COLO668 (cell line): ENCODE measurements around the gene PHC2.

Source experiments
- DNase-seq: peaks from one replicate; lab custom pipeline; 2025; ENCODE audit not compliant: unreplicated experiment; lab: John Stamatoyannopoulos, UW

Gene PHC2

GRCh38 chr1:33392639-33393038 lies 38.3 kb downstream of the PHC2 start:
- no peak for DNase-seq

DNA sequence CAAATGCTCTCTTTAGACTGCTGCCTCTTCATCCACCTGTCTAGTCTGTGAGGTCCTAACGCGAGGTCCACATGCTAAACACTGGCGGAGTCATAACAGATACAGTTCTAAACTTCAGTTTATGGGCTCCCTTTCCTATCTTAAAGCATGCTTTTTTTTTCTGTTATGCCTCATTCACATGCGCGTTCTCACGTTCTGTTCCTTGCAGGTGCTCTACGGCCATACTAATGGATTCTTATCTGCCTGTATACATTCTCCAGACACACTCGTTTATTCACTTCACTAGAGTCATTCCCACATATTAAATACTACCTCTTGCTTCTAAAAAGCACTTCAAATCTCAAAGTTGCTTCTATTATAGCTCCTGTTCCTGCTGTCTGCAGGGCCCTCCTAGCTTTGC lies 38.7 kb downstream of the PHC2 start:
- no peak for DNase-seq

GRCh38 chr1:33391343-33392078 lies 39.4 kb downstream of the PHC2 start:
- DNase-seq, result no peak

GRCh38 chr1:33390542-33390941 lies 40.4 kb downstream of the PHC2 start:
- DNase-seq, result no peak

- DNase-seq, result no peak
Observed at GRCh38 chr1:33388805-33389771, 41.8 kb downstream of the PHC2 start.

GRCh38 chr1:33387625-33388024 lies 43.3 kb downstream of the PHC2 start:
- no peak for DNase-seq

DNA sequence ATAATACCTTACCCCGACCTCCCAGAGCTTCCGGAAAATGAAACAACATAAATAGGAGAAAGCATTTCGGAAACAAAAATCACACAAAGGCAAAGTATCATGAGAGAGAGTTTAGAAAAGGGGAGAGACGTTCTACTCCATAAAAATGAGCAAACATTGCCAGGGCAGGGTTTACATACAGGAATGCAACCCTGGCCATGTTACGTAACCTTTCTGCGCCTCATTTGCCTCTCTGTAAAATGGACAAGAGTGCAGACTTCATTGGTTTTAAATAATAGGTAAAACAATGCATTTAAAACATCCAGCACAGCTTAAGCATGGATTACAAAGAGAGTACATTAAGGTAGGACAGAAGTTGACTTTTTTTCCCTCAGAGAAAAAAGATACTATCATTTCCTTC lies 45.6 kb downstream of the PHC2 start:
- no peak for DNase-seq

- DNase-seq, result peak; percentile 61
Observed at GRCh38 chr1:33384040-33384812, 46.7 kb downstream of the PHC2 start.

- DNase-seq, result no peak
Observed at GRCh38 chr1:33383489-33383888, 47.4 kb downstream of the PHC2 start.

- DNase-seq, result no peak
Observed at GRCh38 chr1:33382661-33383415, 48.1 kb downstream of the PHC2 start.

GRCh38 chr1:33381977-33382376 lies 48.9 kb downstream of the PHC2 start:
- DNase-seq, result no peak

DNA sequence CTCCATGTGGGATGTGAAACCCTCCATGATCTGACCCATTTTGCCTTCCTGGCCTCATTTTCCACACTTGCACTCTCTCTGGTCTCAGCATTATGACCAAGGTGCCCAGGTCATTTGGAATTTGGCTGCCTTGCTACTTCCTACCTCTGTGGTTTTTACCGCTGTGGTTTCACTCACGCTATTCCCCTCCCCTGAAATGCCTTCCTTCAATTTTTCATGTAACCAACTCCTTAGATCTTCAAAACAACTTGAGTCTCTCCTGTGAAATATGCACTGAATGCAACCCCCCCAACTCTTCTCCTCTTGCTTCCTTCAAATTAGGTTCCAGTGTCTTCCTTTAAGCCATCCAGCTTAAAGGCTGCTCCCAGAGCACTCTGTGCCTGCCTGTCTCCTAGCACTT lies 50.1 kb downstream of the PHC2 start:
- DNase-seq, result no peak

GRCh38 chr1:33379631-33380354 lies 51.1 kb downstream of the PHC2 start:
- DNase-seq, result no peak

- DNase-seq, result no peak
Observed at GRCh38 chr1:33378976-33379375, 51.9 kb downstream of the PHC2 start.

GRCh38 chr1:33378524-33378923 lies 52.4 kb downstream of the PHC2 start:
- no peak for DNase-seq

DNA sequence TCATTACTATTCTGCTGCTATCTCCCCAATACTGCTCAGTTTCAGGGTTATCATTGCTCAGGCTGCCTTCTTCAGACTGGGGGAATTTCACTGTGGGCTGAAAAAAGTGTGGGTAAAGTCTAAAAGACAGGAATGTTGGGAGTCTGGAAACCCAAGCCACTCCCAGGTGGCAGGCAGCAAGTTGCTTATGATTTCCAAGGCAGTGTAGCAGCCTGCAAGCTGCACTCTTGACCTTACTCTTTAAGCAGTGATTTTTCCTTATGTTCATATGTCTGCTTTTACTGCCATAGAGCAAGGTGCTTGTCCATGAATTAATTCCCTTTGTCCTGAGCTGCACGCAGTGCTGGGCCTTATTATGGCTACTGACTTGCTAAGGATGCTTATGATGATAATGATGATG lies 53.1 kb downstream of the PHC2 start:
- DNase-seq, result no peak

DNA sequence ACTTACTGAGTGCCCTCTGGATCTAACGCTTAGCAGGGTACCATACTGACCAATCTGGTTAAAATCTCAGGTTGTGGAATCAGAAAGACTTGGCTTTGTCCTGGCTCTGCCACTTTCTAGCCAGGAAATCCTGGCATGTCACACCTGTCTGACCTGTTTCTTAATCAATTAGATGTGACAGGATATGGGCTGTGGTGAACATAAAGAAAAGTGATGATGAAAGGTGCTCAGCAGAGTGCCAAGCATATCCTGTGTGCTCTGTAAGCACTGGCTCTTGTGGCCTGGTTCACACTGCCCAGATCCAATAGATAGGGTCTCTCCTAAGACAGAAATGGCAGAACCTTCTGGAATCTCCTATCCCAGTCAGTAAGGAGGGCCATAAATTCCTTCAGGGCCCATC lies 53.9 kb downstream of the PHC2 start:
- peak; percentile 33 for DNase-seq

DNA sequence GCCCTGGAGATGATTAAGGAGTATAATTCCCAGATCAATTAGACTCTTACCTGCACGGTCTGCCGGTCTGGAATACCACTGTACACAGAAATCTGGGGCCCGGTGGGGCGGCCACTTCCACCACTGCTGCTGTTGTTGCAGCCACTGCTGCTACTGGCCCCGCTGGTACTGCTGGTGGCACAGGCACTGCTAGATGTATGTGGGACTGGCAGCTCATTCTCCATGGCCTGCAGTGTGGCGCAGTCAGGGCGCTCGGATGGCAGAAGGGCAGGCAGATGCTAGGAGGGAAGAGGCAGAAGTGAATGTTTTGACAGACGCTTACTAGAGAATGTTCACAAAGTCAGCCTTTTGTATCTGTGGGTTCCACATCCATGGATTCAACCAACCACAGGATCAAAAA lies 55.6 kb downstream of the PHC2 start:
- no peak for DNase-seq

GRCh38 chr1:33374336-33375105 lies 56.4 kb downstream of the PHC2 start:
- no peak for DNase-seq
